A549 (cell line): ENCODE measurements around the gene GTPBP3. TPM values are rescaled to one million over a fixed set of nuclear protein-coding genes. Genes with fewer than 3 reads are reported as not detected.
A peak's percentile ranks its signal among the peaks of the same experiment; 100 is the strongest.

Experiments
- ATAC-seq, 2 experiments: fragments of 200-7000 bp in 1 of 2; fragments of >200 bp in 1 of 2; cut with Nextera tagmentation in 1 of 2; cut with Tn5 transposase in 1 of 2; 3 replicates each; pipeline versions ENCODE4 v1.8.0 to v1.9.1; 2018 to 2020; ENCODE audit warnings: mild to moderate bottlenecking in 1 of 2, moderate library complexity in 1 of 2
- CTCF ChIA-PET: fragments of 300-600 bp; sonication (Branson Sonifier 250); formaldehyde crosslinking; extraction: SDS; loops from one replicate; lab custom pipeline; 2021; ENCODE audit warnings: antibody characterized with exemption, inconsistent platforms; lab: Yijun Ruan, JAX
- POLR2A ChIA-PET: fragments of 350-600 bp; formaldehyde crosslinking; extraction: SDS; loops from one replicate; lab custom pipeline; 2021; ENCODE audit warnings: antibody characterized with exemption, inconsistent platforms; lab: Yijun Ruan, JAX
- DNase-seq, 2 experiments: peaks; one replicate each; pipeline versions ENCODE4 v3.0.0 to v3.0.0-alpha.2; 2011 to 2016; ENCODE audit warnings: low read depth in 1 of 2, low spot score in 1 of 2
- FAIRE-seq: peaks from 2 replicates; lab custom pipeline; 2011; peaks lifted over from hg19 to GRCh38; lab: Jason Lieb, UNC
- H3K27ac ChIP-seq, 2 experiments: fragments of >200 bp; sonication (Bioruptor Twin); formaldehyde crosslinking; 3 replicates each; pipeline ENCODE4 v1.5.1; 2016 to 2017
- H3K4me1 ChIP-seq: fragments of >200 bp; sonication (Bioruptor Twin); formaldehyde crosslinking; 3 replicates; pipeline ENCODE4 v1.6.1; 2016
- H3K4me2 ChIP-seq: fragments of >200 bp; sonication (Bioruptor Twin); formaldehyde crosslinking; 3 replicates; pipeline ENCODE4 v1.6.1; 2016
- H3K4me3 ChIP-seq: fragments of >200 bp; sonication (Bioruptor Twin); formaldehyde crosslinking; 3 replicates; pipeline ENCODE4 v1.5.1; 2016
- H3K9me3 ChIP-seq: fragments of >200 bp; sonication (Bioruptor Twin); formaldehyde crosslinking; 3 replicates; pipeline ENCODE4 v1.6.1; 2016
- BHLHE40 ChIP-seq: IDR thresholded peaks from 2 replicates; pipeline ENCODE4 v1.6.1; 2012; ENCODE audit warnings: low read depth, low read length, inconsistent platforms
- CBX8 ChIP-seq: fragments of 200-600 bp; sonication (generic); IDR thresholded peaks from 2 replicates; pipeline ENCODE4 v1.6.1; 2016
- CEBPB ChIP-seq, 2 experiments: fragments of >200 bp in 1 of 2; sonication (Bioruptor Twin) in 1 of 2; formaldehyde crosslinking in 1 of 2; IDR thresholded peaks; 2 replicates each; pipeline ENCODE4 v1.6.1; 2012 to 2016
- CHD2 ChIP-seq: fragments of 150-350 bp; IDR thresholded peaks from 2 replicates; pipeline ENCODE4 v1.6.1; 2014; ENCODE audit warnings: low read length; ENCODE audit not compliant: partially characterized antibody
- CHD4 ChIP-seq: fragments of 200-600 bp; sonication (generic); IDR thresholded peaks from 2 replicates; pipeline ENCODE4 v1.6.1; 2016; ENCODE audit warnings: antibody characterized with exemption, mild to moderate bottlenecking, borderline replicate concordance
- EHF ChIP-seq: fragments of 250-450 bp; sonication (Bioruptor Pico); IDR thresholded peaks from 2 replicates; pipeline ENCODE4 v1.5.0; 2020; ENCODE audit warnings: mild to moderate bottlenecking
- EHMT2 ChIP-seq: fragments of 200-600 bp; sonication (generic); IDR thresholded peaks from 2 replicates; pipeline ENCODE4 v1.6.1; 2016; ENCODE audit warnings: antibody characterized with exemption, low read depth, mild to moderate bottlenecking, moderate library complexity
- ESRRA ChIP-seq: fragments of 150-350 bp; IDR thresholded peaks from 2 replicates; pipeline ENCODE4 v1.6.1; 2014; ENCODE audit warnings: mild to moderate bottlenecking, low read length, borderline replicate concordance
- HOXA7 ChIP-seq: fragments of 250-450 bp; sonication (Bioruptor Pico); IDR thresholded peaks from 2 replicates; pipeline ENCODE4 v1.5.0; 2020; ENCODE audit warnings: mild to moderate bottlenecking, moderate library complexity
- JUN ChIP-seq, 2 experiments: fragments of >200 bp; sonication (Bioruptor Twin); formaldehyde crosslinking; IDR thresholded peaks; 2 replicates in 1 of 2; 3 replicates in 1 of 2; pipeline ENCODE4 v1.6.1; 2016 to 2017
- JUNB ChIP-seq: fragments of >200 bp; sonication (Bioruptor Twin); formaldehyde crosslinking; IDR thresholded peaks from 2 replicates; pipeline ENCODE4 v1.6.1; 2016
- MAFK ChIP-seq: fragments of 450-650 bp; IDR thresholded peaks from 2 replicates; pipeline ENCODE4 v1.6.1; 2014; ENCODE audit not compliant: partially characterized antibody
- MYC ChIP-seq: IDR thresholded peaks from 2 replicates; pipeline ENCODE4 v1.6.1; 2012; ENCODE audit warnings: mild to moderate bottlenecking, inconsistent platforms, low read length, improper control_type of control experiment, borderline replicate concordance
- NFE2L2 ChIP-seq: fragments of 150-350 bp; conservative IDR thresholded peaks from 2 replicates; pipeline ENCODE4 v1.6.1; 2014; ENCODE audit warnings: low read length
- POLR2AphosphoS2 ChIP-seq: conservative IDR thresholded peaks from 2 replicates; pipeline ENCODE4 v1.6.1; 2012; ENCODE audit warnings: low read length, improper control_type of control experiment, inconsistent platforms
- RAD21 ChIP-seq, 2 experiments: fragments of >200 bp in 1 of 2; sonication (Bioruptor Twin) in 1 of 2; formaldehyde crosslinking in 1 of 2; IDR thresholded peaks in 1 of 2; conservative IDR thresholded peaks in 1 of 2; 2 replicates in 1 of 2; 3 replicates in 1 of 2; pipeline ENCODE4 v1.6.1; 2012 to 2018; ENCODE audit warnings: inconsistent platforms in 1 of 2
- RCOR1 ChIP-seq: fragments of 150-350 bp; IDR thresholded peaks from 2 replicates; pipeline ENCODE4 v1.6.1; 2014; ENCODE audit warnings: antibody characterized with exemption, low read length, low read depth
- RFX5 ChIP-seq: fragments of 450-650 bp; IDR thresholded peaks from 2 replicates; pipeline ENCODE4 v1.7.1; 2014; ENCODE audit warnings: antibody characterized with exemption, mild to moderate bottlenecking, moderate library complexity
- SREBF2 ChIP-seq: fragments of 450-650 bp; IDR thresholded peaks from 2 replicates; pipeline ENCODE4 v1.6.1; 2014; ENCODE audit warnings: mild to moderate bottlenecking, moderate library complexity
- TFCP2L1 ChIP-seq: fragments of 250-450 bp; sonication (Bioruptor Pico); IDR thresholded peaks from 2 replicates; pipeline ENCODE4 v1.5.0; 2021; ENCODE audit warnings: mild to moderate bottlenecking
- TP53 ChIP-seq: fragments of 250-450 bp; sonication (Bioruptor Pico); IDR thresholded peaks from 2 replicates; pipeline ENCODE4 v1.5.0; 2021; ENCODE audit warnings: mild to moderate bottlenecking, moderate library complexity
- ZC3H11A ChIP-seq: fragments of 450-650 bp; IDR thresholded peaks from 2 replicates; pipeline ENCODE4 v1.6.1; 2014; ENCODE audit warnings: antibody characterized with exemption, mild to moderate bottlenecking
- ZNF302 ChIP-seq: fragments of 250-450 bp; sonication (Bioruptor Pico); IDR thresholded peaks from 2 replicates; pipeline ENCODE4 v1.9.0; 2021; ENCODE audit warnings: inconsistent platforms, mild to moderate bottlenecking, moderate library complexity
- WGBS: methylation state at CpG from one replicate; pipeline ENCODE4 v1.1.6; 2017; ENCODE audit errors: missing lambda C conversion rate; 5-methylcytosine and 5-hydroxymethylcytosine counted together
- polyA plus RNA-seq, 4 experiments: library from polyadenylated mRNA; depleted of rRNA in 3 of 4; stranded (reverse); fragments of >200 nt; fragmentation: RNase III in 1 of 4; extraction: RNeasy Plus Mini Kit Qiagen cat#74134 plus additional on column Dnase treatment in 1 of 4; gene quantifications; 2 replicates in 3 of 4; 3 replicates in 1 of 4; pipeline ENCODE4 v1.2.3, GENCODE V29; 2011 to 2017
- TF ChIP-seq, protein P1 (sequence below): fragments of 250-450 bp; sonication (Bioruptor Pico); IDR thresholded peaks from 2 replicates; pipeline ENCODE4 v1.5.0; 2021; ENCODE audit warnings: mild to moderate bottlenecking, moderate library complexity, borderline replicate concordance
- TF ChIP-seq, protein P2 (sequence below): fragments of 150-350 bp; IDR thresholded peaks from 2 replicates; pipeline ENCODE4 v1.6.1; 2014; ENCODE audit warnings: low read depth, mild to moderate bottlenecking, low read length
- TF ChIP-seq, protein P3 (sequence below): fragments of >200 bp; sonication (Bioruptor Twin); formaldehyde crosslinking; IDR thresholded peaks from 2 replicates; pipeline ENCODE4 v1.6.1; 2016
- TF ChIP-seq, protein P4 (sequence below): fragments of 200-600 bp; sonication (generic); IDR thresholded peaks from 2 replicates; pipeline ENCODE4 v1.6.1; 2016; ENCODE audit warnings: antibody characterized with exemption, mild to moderate bottlenecking, moderate library complexity
- TF ChIP-seq, protein P5 (sequence below): fragments of >200 bp; sonication (Bioruptor Twin); formaldehyde crosslinking; IDR thresholded peaks from 3 replicates; pipeline ENCODE4 v1.5.1; 2016

GTPBP3 gene
- polyA plus RNA-seq, 2 of the 4 experiments (the other 2 are of a cell fraction): 10.6 to 19.3 TPM

DNA sequence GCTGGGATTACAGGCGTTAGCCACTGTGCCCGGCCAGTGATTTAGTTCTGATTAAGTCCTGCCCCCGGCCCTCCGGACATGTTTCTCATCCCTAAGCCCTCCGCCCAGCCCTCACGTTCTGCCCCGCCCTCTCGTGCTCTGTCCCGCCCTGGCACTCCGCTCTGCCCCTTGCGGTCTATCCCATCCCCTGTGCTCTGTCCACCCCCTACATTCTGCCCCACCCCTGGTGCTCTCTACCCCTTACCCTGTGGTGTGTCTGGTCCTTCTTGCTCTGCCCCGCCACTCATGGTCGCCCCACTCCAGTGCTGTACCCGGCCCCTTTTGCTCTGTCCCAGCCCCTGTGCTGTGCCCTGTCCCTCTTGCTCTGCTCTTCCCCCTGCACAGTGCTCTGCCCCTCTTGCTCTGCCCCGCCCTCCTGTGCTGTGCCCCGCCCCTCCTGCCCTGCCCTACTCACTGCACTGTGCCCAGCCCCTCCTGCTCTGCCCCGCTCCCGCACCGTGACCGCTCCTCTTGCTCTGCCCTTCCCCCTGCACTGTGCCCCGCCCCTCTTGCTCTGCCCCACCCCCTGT, 3.0 kb downstream of the GTPBP3 start:
- H3K4me2 ChIP-seq: no peak overlapping the region

DNA sequence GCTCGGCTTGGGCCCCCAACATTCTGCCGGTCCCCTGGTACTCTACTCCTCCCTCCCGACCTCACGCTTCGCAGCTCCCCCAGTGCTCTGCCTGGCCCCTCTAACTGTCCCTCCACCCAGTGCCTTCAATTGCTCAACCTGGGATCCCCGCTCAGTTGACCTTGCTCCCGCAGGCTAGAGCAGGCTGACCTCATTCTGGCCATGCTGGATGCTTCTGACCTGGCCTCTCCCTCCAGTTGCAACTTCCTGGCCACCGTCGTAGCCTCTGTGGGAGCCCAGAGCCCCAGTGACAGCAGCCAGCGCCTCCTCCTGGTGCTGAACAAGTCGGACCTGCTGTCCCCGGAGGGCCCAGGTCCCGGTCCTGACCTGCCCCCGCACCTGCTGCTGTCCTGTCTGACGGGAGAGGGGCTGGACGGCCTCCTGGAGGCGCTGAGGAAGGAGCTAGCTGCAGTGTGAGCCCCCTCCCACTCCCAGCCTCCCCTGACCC, 3.6 kb downstream of the GTPBP3 start:
- DNase-seq (no peak), ATAC-seq (no peak)
- CTCF ChIA-PET: interaction anchor here (10.8 kb wide), 1 partner anchor 47 kb away, joined by 111 read pairs; no protein-coding TSS in a partner anchor
- TF ChIP-seq RCOR1: no peak
- no peak for TF ChIP-seq NFE2L2
- TF ChIP-seq MAFK: no peak
- no peak for TF ChIP-seq RAD21 (conservative IDR thresholded peaks at IDR 0.05 in 1 of 2, IDR thresholded peaks at IDR 0.05 in 1 of 2)
- TF ChIP-seq CHD2: no peak
- TF ChIP-seq CBX8: no peak
- TF ChIP-seq ZNF302 (CRISPR knock-in tag): no peak
- TF ChIP-seq POLR2AphosphoS2: no peak
- no peak for TF ChIP-seq TP53 (CRISPR knock-in tag)
- no peak for TF ChIP-seq CHD4
- TF ChIP-seq, protein P1, sequence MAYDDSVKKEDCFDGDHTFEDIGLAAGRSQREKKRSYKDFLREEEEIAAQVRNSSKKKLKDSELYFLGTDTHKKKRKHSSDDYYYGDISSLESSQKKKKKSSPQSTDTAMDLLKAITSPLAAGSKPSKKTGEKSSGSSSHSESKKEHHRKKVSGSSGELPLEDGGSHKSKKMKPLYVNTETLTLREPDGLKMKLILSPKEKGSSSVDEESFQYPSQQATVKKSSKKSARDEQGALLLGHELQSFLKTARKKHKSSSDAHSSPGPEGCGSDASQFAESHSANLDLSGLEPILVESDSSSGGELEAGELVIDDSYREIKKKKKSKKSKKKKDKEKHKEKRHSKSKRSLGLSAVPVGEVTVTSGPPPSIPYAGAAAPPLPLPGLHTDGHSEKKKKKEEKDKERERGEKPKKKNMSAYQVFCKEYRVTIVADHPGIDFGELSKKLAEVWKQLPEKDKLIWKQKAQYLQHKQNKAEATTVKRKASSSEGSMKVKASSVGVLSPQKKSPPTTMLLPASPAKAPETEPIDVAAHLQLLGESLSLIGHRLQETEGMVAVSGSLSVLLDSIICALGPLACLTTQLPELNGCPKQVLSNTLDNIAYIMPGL: no peak
- TF ChIP-seq HOXA7: no peak
- no peak for TF ChIP-seq JUN (IDR thresholded peaks at IDR 0.05)
- no peak for TF ChIP-seq MYC
- no peak for TF ChIP-seq BHLHE40
- TF ChIP-seq JUNB: no peak
- TF ChIP-seq, protein P2, sequence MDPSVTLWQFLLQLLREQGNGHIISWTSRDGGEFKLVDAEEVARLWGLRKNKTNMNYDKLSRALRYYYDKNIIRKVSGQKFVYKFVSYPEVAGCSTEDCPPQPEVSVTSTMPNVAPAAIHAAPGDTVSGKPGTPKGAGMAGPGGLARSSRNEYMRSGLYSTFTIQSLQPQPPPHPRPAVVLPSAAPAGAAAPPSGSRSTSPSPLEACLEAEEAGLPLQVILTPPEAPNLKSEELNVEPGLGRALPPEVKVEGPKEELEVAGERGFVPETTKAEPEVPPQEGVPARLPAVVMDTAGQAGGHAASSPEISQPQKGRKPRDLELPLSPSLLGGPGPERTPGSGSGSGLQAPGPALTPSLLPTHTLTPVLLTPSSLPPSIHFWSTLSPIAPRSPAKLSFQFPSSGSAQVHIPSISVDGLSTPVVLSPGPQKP: no peak

More for the DNA sequence above, 3.0 kb downstream of the GTPBP3 start:
- WGBS: 77% methylated on average over 14 of the region's 21 CpGs
- 0 out of 6 replicates have a peak overlapping the region, but pooled peaks of 1 of the 2 experiments have one; percentile 28 for H3K27ac ChIP-seq
- peaks cover 22% of the 10 kb centered on the region; the same call in 2 of the 3 replicates for H3K4me1 ChIP-seq
- H3K9me3 ChIP-seq: no peaks in the 10 kb centered on the region
- H3K4me3 ChIP-seq: no peak overlapping the region
- CTCF ChIA-PET: no interaction called here
- TF ChIP-seq RFX5 (no peak), CEBPB (IDR thresholded peaks at IDR 0.05) (no peak), EHMT2 (no peak), ZC3H11A (no peak), ZNF302 (CRISPR knock-in tag) (no peak), RCOR1 (no peak), ESRRA (no peak), CBX8 (no peak), JUN (IDR thresholded peaks at IDR 0.05) (no peak), TFCP2L1 (CRISPR knock-in tag) (no peak), EHF (CRISPR knock-in tag) (no peak), TP53 (CRISPR knock-in tag) (no peak), SREBF2 (no peak)
- TF ChIP-seq, protein P3, sequence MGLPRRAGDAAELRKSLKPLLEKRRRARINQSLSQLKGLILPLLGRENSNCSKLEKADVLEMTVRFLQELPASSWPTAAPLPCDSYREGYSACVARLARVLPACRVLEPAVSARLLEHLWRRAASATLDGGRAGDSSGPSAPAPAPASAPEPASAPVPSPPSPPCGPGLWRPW: no peak
- TF ChIP-seq, protein P4, sequence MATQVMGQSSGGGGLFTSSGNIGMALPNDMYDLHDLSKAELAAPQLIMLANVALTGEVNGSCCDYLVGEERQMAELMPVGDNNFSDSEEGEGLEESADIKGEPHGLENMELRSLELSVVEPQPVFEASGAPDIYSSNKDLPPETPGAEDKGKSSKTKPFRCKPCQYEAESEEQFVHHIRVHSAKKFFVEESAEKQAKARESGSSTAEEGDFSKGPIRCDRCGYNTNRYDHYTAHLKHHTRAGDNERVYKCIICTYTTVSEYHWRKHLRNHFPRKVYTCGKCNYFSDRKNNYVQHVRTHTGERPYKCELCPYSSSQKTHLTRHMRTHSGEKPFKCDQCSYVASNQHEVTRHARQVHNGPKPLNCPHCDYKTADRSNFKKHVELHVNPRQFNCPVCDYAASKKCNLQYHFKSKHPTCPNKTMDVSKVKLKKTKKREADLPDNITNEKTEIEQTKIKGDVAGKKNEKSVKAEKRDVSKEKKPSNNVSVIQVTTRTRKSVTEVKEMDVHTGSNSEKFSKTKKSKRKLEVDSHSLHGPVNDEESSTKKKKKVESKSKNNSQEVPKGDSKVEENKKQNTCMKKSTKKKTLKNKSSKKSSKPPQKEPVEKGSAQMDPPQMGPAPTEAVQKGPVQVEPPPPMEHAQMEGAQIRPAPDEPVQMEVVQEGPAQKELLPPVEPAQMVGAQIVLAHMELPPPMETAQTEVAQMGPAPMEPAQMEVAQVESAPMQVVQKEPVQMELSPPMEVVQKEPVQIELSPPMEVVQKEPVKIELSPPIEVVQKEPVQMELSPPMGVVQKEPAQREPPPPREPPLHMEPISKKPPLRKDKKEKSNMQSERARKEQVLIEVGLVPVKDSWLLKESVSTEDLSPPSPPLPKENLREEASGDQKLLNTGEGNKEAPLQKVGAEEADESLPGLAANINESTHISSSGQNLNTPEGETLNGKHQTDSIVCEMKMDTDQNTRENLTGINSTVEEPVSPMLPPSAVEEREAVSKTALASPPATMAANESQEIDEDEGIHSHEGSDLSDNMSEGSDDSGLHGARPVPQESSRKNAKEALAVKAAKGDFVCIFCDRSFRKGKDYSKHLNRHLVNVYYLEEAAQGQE: no peak
- TF ChIP-seq, protein P5, sequence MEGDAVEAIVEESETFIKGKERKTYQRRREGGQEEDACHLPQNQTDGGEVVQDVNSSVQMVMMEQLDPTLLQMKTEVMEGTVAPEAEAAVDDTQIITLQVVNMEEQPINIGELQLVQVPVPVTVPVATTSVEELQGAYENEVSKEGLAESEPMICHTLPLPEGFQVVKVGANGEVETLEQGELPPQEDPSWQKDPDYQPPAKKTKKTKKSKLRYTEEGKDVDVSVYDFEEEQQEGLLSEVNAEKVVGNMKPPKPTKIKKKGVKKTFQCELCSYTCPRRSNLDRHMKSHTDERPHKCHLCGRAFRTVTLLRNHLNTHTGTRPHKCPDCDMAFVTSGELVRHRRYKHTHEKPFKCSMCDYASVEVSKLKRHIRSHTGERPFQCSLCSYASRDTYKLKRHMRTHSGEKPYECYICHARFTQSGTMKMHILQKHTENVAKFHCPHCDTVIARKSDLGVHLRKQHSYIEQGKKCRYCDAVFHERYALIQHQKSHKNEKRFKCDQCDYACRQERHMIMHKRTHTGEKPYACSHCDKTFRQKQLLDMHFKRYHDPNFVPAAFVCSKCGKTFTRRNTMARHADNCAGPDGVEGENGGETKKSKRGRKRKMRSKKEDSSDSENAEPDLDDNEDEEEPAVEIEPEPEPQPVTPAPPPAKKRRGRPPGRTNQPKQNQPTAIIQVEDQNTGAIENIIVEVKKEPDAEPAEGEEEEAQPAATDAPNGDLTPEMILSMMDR: no peak
- ATAC-seq: peak in 1 of 2 experiments; percentile 26; a peak in 2 of 6 replicates
- FAIRE-seq: no peak
- POLR2A ChIA-PET: no interaction called here
- DNase-seq: peak in 1 of 2 experiments; percentile 47

More for the DNA sequence above, 3.6 kb downstream of the GTPBP3 start:
- no peak for FAIRE-seq
- POLR2A ChIA-PET: no interaction called here
- H3K4me3 ChIP-seq: no peak overlapping the region
- no peaks in the 10 kb centered on the region for H3K9me3 ChIP-seq
- H3K4me1 ChIP-seq: peaks cover 18% of the 10 kb centered on the region; the same call in 2 of the 3 replicates
- no peak overlapping the region for H3K4me2 ChIP-seq
- no peak overlapping the region for H3K27ac ChIP-seq
- 95% methylated on average over 7 of the region's 17 CpGs for WGBS
